HepG2 (cell line): Measurements from ENCODE around the gene CSNK2A1. TPM values are rescaled to one million over a fixed set of nuclear protein-coding genes. Genes with fewer than 3 reads are reported as not detected.

Experiments
- ATAC-seq: fragments of 200-7000 bp; cut with Tn5 transposase; 3 replicates; pipeline ENCODE4 v1.9.1; 2020; ENCODE audit warnings: mild to moderate bottlenecking, moderate library complexity
- BruUV-seq: library from RNA; stranded (reverse); fragments of 400-500 nt; replicated peaks from 2 replicates; lab custom pipeline; 2021; lab: Mats Ljungman, UMichigan
- CTCF ChIA-PET: fragments of 300-600 bp; formaldehyde crosslinking; extraction: SDS; loops from one replicate; lab custom pipeline; 2021; ENCODE audit warnings: low total read pairs, inconsistent platforms, low intra/inter-chr PET ratio; lab: Yijun Ruan, JAX
- POLR2A ChIA-PET: fragments of 350-600 bp; sonication (Branson Sonifier 250); formaldehyde crosslinking; loops from one replicate; lab custom pipeline; 2020; ENCODE audit warnings: antibody characterized with exemption, inconsistent platforms; lab: Yijun Ruan, JAX
- DNase-seq: peaks from one replicate; pipeline ENCODE4 v3.0.0-alpha.2; 2015; ENCODE audit warnings: low spot score
- FAIRE-seq: peaks from 3 replicates; lab custom pipeline; 2011; peaks lifted over from hg19 to GRCh38; lab: Jason Lieb, UNC
- H2AFZ ChIP-seq: one replicate; pipeline ENCODE4 v1.6.1; 2011; ENCODE audit warnings: low read length, inconsistent platforms
- H3K27ac ChIP-seq: fragments of 300-600 bp; 3 replicates; pipeline ENCODE4 v1.8.0; 2011; ENCODE audit warnings: mixed run types, mild to moderate bottlenecking, mixed read lengths, low read length, inconsistent platforms; ENCODE audit not compliant: insufficient read depth; ENCODE audit errors: extremely low read length
- H3K27me3 ChIP-seq, 2 experiments: fragments of 200-600 bp in 1 of 2; 2 replicates in 1 of 2; 3 replicates in 1 of 2; pipeline versions ENCODE4 v1.6.0 to v1.8.0; 2011; ENCODE audit warnings: low read length in 2 of 2, mild to moderate bottlenecking in 2 of 2, moderate library complexity in 2 of 2, inconsistent platforms in 1 of 2; ENCODE audit not compliant: insufficient read depth in 2 of 2, control insufficient read depth in 1 of 2
- H3K36me3 ChIP-seq, 2 experiments: fragments of 200-600 bp in 1 of 2; replicated peaks in 1 of 2; 2 replicates in 1 of 2; 3 replicates in 1 of 2; pipeline versions ENCODE4 v1.5.1 to v1.8.0; 2011; ENCODE audit warnings: low read length in 2 of 2, inconsistent platforms in 1 of 2; ENCODE audit not compliant: insufficient read depth in 2 of 2, control insufficient read depth in 1 of 2
- H3K4me1 ChIP-seq: 2 replicates; pipeline ENCODE4 v1.5.1; 2012; ENCODE audit warnings: low read length, inconsistent platforms; ENCODE audit not compliant: insufficient read depth
- H3K4me2 ChIP-seq: 2 replicates; pipeline ENCODE4 v1.6.0; 2011; ENCODE audit warnings: low read depth, low read length, inconsistent platforms
- H3K4me3 ChIP-seq, 3 experiments: fragments of 200-600 bp in 1 of 3; sonication (generic), shearing (Covaris generic) in 1 of 3; replicated peaks in 1 of 3; 2 replicates each; pipeline ENCODE4 v1.5.1; 2011 to 2016; ENCODE audit warnings: low read length in 3 of 3, inconsistent platforms in 2 of 3, low read depth in 2 of 3, mild to moderate bottlenecking in 2 of 3, control low read depth in 1 of 3, mixed read lengths in 1 of 3; ENCODE audit not compliant: insufficient read depth in 1 of 3
- H3K79me2 ChIP-seq: one replicate; pipeline ENCODE4 v1.6.1; 2011; ENCODE audit warnings: low read length, inconsistent platforms; ENCODE audit not compliant: insufficient read depth
- H3K9ac ChIP-seq: 2 replicates; pipeline ENCODE4 v1.6.0; 2011; ENCODE audit warnings: mild to moderate bottlenecking, low read depth, low read length, inconsistent platforms; ENCODE audit not compliant: insufficient read depth
- H3K9me3 ChIP-seq: 2 replicates; pipeline ENCODE4 v1.5.1; 2012; ENCODE audit warnings: mild to moderate bottlenecking, low read length
- H4K20me1 ChIP-seq: 2 replicates; pipeline ENCODE4 v1.6.0; 2011; ENCODE audit warnings: inconsistent platforms, mild to moderate bottlenecking, low read length, moderate library complexity; ENCODE audit not compliant: insufficient read depth
- ATF5 ChIP-seq: sonication (generic); formaldehyde crosslinking; IDR thresholded peaks from 2 replicates; pipeline ENCODE4 v1.4.0; 2020; ENCODE audit warnings: mild to moderate bottlenecking, low read depth, missing genetic modification reagents
- CBFB ChIP-seq: sonication (generic); formaldehyde crosslinking; IDR thresholded peaks from 2 replicates; pipeline ENCODE4 v1.4.0; 2020; ENCODE audit warnings: missing genetic modification reagents
- EEA1 ChIP-seq: sonication (generic); formaldehyde crosslinking; IDR thresholded peaks from 2 replicates; pipeline ENCODE4 v1.5.1; 2020; ENCODE audit warnings: mild to moderate bottlenecking, missing genetic modification reagents, borderline replicate concordance
- EZH2 ChIP-seq: conservative IDR thresholded peaks from 2 replicates; pipeline ENCODE4 v1.6.1; 2012; ENCODE audit warnings: mild to moderate bottlenecking, low read depth, low read length, moderate library complexity
- IRF9 ChIP-seq: sonication (generic); formaldehyde crosslinking; IDR thresholded peaks from 2 replicates; pipeline ENCODE4 v1.8.0; 2022; ENCODE audit warnings: missing genetic modification reagents, mild to moderate bottlenecking, borderline replicate concordance
- KLF6 ChIP-seq: IDR thresholded peaks from 2 replicates; pipeline ENCODE4 v1.8.0; 2016; ENCODE audit warnings: missing biosample characterization, missing genetic modification reagents
- MAF1 ChIP-seq: sonication (generic); formaldehyde crosslinking; IDR thresholded peaks from 2 replicates; pipeline ENCODE4 v1.5.0; 2020; ENCODE audit warnings: missing genetic modification reagents, borderline replicate concordance
- POGZ ChIP-seq: sonication (generic); formaldehyde crosslinking; IDR thresholded peaks from 2 replicates; pipeline ENCODE4 v1.4.0; 2020; ENCODE audit warnings: mild to moderate bottlenecking, missing genetic modification reagents
- RFXAP ChIP-seq: sonication (generic); formaldehyde crosslinking; IDR thresholded peaks from 2 replicates; pipeline ENCODE4 v1.4.0; 2020; ENCODE audit warnings: missing genetic modification reagents, borderline replicate concordance
- SCMH1 ChIP-seq: sonication (generic); formaldehyde crosslinking; IDR thresholded peaks from 2 replicates; pipeline ENCODE4 v1.9.0; 2021; ENCODE audit warnings: missing genetic modification reagents, mild to moderate bottlenecking, borderline replicate concordance
- SIN3B ChIP-seq: fragments of 150-350 bp; IDR thresholded peaks from 2 replicates; pipeline ENCODE4 v1.6.1; 2014; ENCODE audit warnings: low read length
- SOX13 ChIP-seq, 3 experiments: fragments of 450-650 bp in 1 of 3; sonication (generic) in 1 of 3; formaldehyde crosslinking in 1 of 3; IDR thresholded peaks in 2 of 3; conservative IDR thresholded peaks in 1 of 3; 2 replicates each; pipeline versions ENCODE4 v1.5.0 to v1.6.1; 2016 to 2020; ENCODE audit warnings: antibody characterized with exemption in 1 of 3, mild to moderate bottlenecking in 1 of 3, missing compliant biosample characterization in 1 of 3, missing genetic modification reagents in 1 of 3, moderate library complexity in 1 of 3
- TP53 ChIP-seq: sonication (generic); formaldehyde crosslinking; conservative IDR thresholded peaks from 2 replicates; pipeline ENCODE4 v1.4.0; 2020; ENCODE audit warnings: missing genetic modification reagents
- ZEB1 ChIP-seq: IDR thresholded peaks from 2 replicates; pipeline ENCODE4 v1.6.1; 2012; ENCODE audit warnings: mild to moderate bottlenecking, low read depth, inconsistent platforms; ENCODE audit not compliant: insufficient replicate concordance
- ZNF354B ChIP-seq: sonication (generic); formaldehyde crosslinking; IDR thresholded peaks from 2 replicates; pipeline ENCODE4 v1.8.0; 2022; ENCODE audit warnings: mild to moderate bottlenecking, missing genetic modification reagents
- ZNF546 ChIP-seq: sonication (generic); formaldehyde crosslinking; conservative IDR thresholded peaks from 2 replicates; pipeline ENCODE4 v1.8.1; 2023; ENCODE audit warnings: mild to moderate bottlenecking, missing genetic modification reagents
- ZNF615 ChIP-seq: sonication (generic); formaldehyde crosslinking; IDR thresholded peaks from 2 replicates; pipeline ENCODE4 v1.5.0; 2020; ENCODE audit warnings: mild to moderate bottlenecking, missing genetic modification reagents, borderline replicate concordance
- ZNF737 ChIP-seq: sonication (generic); formaldehyde crosslinking; IDR thresholded peaks from 2 replicates; pipeline ENCODE4 v1.5.0; 2020; ENCODE audit warnings: missing genetic modification reagents, mild to moderate bottlenecking, borderline replicate concordance
- ZNF746 ChIP-seq: sonication (generic); formaldehyde crosslinking; IDR thresholded peaks from 2 replicates; pipeline ENCODE4 v1.8.0; 2022; ENCODE audit warnings: mild to moderate bottlenecking, missing genetic modification reagents
- ZNF772 ChIP-seq: sonication (generic); formaldehyde crosslinking; IDR thresholded peaks from 2 replicates; pipeline ENCODE4 v1.5.0; 2020; ENCODE audit warnings: mild to moderate bottlenecking, missing genetic modification reagents
- ZNF773 ChIP-seq: sonication (generic); formaldehyde crosslinking; IDR thresholded peaks from 2 replicates; pipeline ENCODE4 v1.4.0; 2020; ENCODE audit warnings: missing genetic modification reagents, borderline replicate concordance
- WGBS: methylation state at CpG from one replicate; pipeline ENCODE4 v1.1.6; 2017; ENCODE audit warnings: low lambda C conversion rate; 5-methylcytosine and 5-hydroxymethylcytosine counted together
- in situ Hi-C: cut with HindIII; loops from 2 replicates; pipeline ENCODE4 v1.10.0; 2017; ENCODE audit warnings: low pct_unique_long_range_greater_than_20kb; ENCODE audit not compliant: extremely low pct_ligation_motif_present
- intact Hi-C: fragments of 100-400 bp; cut with micrococcal nuclease; formaldehyde crosslinking; loops from one replicate; pipeline ENCODE4 v1.10.0; 2022; ENCODE audit not compliant: unreplicated experiment
- polyA plus RNA-seq, 8 experiments: library from polyadenylated mRNA; depleted of rRNA in 3 of 8; stranded (reverse) in 7 of 8; unstranded in 1 of 8; fragments of >200 nt; fragmentation: Illumina TruSeq in 4 of 8; extraction: Trizol in 4 of 8; gene quantifications; 2 replicates each; pipeline versions ENCODE4 v1.2.1 to v1.2.3, GENCODE V29; 2011 to 2016; ENCODE audit warnings: low read depth in 4 of 8, missing spikeins in 1 of 8, mixed read lengths in 1 of 8; ENCODE audit not compliant: insufficient read depth in 1 of 8
- total RNA-seq, 5 experiments: library from RNA; depleted of rRNA; stranded (reverse); fragments of >200 nt; fragmentation: Illumina TruSeq; extraction: Trizol; gene quantifications; 2 replicates each; pipeline ENCODE4 v1.2.3, GENCODE V29; 2016; ENCODE audit warnings: low read depth in 1 of 5
- TF ChIP-seq, protein P1 (sequence below): IDR thresholded peaks from 2 replicates; pipeline ENCODE4 v1.6.1; 2012; ENCODE audit warnings: low read depth, low read length, improper control_type of control experiment

Gene CSNK2A1
- total and polyA plus RNA-seq, 2 of the 13 experiments (the other 11 are each of a cell fraction or from before 2014, with no cell fraction given), result 153 to 231 TPM

GRCh38 chr20:544153-544725 lies 649 bp upstream of the CSNK2A1 start:
- POLR2A ChIA-PET, result interaction anchor here (0.6 to 2.4 kb wide), 22 partner anchors 8 to 781 kb away, joined by 3 to 23 read pairs (median 4); partner anchors contain the start of genes NRSN2 and SRXN1
- TF ChIP-seq, protein P1, sequence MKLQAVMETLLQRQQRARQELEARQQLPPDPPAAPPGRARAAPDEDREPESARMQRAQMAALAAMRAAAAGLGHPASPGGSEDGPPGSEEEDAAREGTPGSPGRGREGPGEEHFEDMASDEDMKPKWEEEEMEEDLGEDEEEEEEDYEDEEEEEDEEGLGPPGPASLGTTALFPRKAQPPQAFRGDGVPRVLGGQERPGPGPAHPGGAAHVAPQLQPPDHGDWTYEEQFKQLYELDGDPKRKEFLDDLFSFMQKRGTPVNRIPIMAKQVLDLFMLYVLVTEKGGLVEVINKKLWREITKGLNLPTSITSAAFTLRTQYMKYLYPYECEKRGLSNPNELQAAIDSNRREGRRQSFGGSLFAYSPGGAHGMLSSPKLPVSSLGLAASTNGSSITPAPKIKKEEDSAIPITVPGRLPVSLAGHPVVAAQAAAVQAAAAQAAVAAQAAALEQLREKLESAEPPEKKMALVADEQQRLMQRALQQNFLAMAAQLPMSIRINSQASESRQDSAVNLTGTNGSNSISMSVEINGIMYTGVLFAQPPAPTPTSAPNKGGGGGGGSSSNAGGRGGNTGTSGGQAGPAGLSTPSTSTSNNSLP, result no peak
- TF ChIP-seq SOX13 (IDR thresholded peaks at IDR 0.05) (no peak), SOX13 (CRISPR knock-in tag; conservative IDR thresholded peaks at IDR 0.05 in 1 of 2, IDR thresholded peaks at IDR 0.05 in 1 of 2) (no peak), ZNF737 (CRISPR knock-in tag) (no peak; the same call in 1 of the 2 replicates), SIN3B (no peak), ZNF615 (0 out of 2 replicates have a peak, but pooled peaks have one; percentile 83), TP53 (CRISPR knock-in tag) (no peak), ATF5 (CRISPR knock-in tag) (0 out of 2 replicates have a peak, but pooled peaks have one; percentile 15), MAF1 (CRISPR knock-in tag) (no peak), RFXAP (no peak), CBFB (CRISPR knock-in tag) (no peak), ZEB1 (no peak), ZNF772 (CRISPR knock-in tag) (no peak), EEA1 (no peak), ZNF746 (no peak), EZH2 (peak; percentile 75; the same call in 1 of the 2 replicates), ZNF354B (CRISPR knock-in tag) (0 out of 2 replicates have a peak, but pooled peaks have one; percentile 47), KLF6 (CRISPR knock-in tag) (no peak), ZNF546 (no peak), SCMH1 (no peak), IRF9 (CRISPR knock-in tag) (no peak), POGZ (CRISPR knock-in tag) (no peak), ZNF773 (no peak)

More at GRCh38 chr20:544153-544725, 649 bp upstream of the CSNK2A1 start:
- peak overlapping the region; percentile 81 for H3K4me2 ChIP-seq
- H3K4me1 ChIP-seq, result peaks cover 43% of the 10 kb centered on the region
- FAIRE-seq, result no peak
- CTCF ChIA-PET, result no interaction called here
- H3K9ac ChIP-seq, result peak overlapping the region; percentile 95
- no peaks in the 10 kb centered on the region for H3K9me3 ChIP-seq
- peaks cover 38% of the 10 kb centered on the region for H4K20me1 ChIP-seq
- WGBS, result 84% methylated on average over 6 of the region's 6 CpGs
- peak overlapping the region; percentile 95 for H2AFZ ChIP-seq
- peak overlapping the region; percentile 90 for H3K27ac ChIP-seq
- no peak for ATAC-seq
- DNase-seq, result no peak
- H3K36me3 ChIP-seq, result peaks cover 2 to 8% of the 10 kb centered on the region in 2 experiments; a peak in 2 of 5 replicates
- peak overlapping the region; percentile 88 to 98 (median 96); a peak in 5 of 6 replicates for H3K4me3 ChIP-seq
- peaks cover 0 to 11% of the 10 kb centered on the region in 2 experiments; a peak in 2 of 5 replicates for H3K27me3 ChIP-seq
- BruUV-seq, result TSS peak; percentile 96
- H3K79me2 ChIP-seq, result peaks cover 39% of the 10 kb centered on the region
- in situ Hi-C loops (no loop called here), intact Hi-C loops (loop anchor here (5.0 kb wide), 2 partner anchors 42 to 103 kb away; no protein-coding TSS in a partner anchor)
